SK-N-SH (cell line): ENCODE results near the gene NR2E3. TPM values are rescaled to one million over a fixed set of nuclear protein-coding genes. Genes with fewer than 3 reads are reported as not detected.
A peak's percentile ranks its signal among the peaks of the same experiment; 100 is the strongest.

Source experiments
- CTCF ChIA-PET: fragments of 300-600, 350-600 bp; formaldehyde crosslinking; extraction: SDS; loops from one replicate; lab custom pipeline; 2021; lab: Yijun Ruan, JAX
- POLR2A ChIA-PET: fragments of 350-600 bp; sonication (Branson Sonifier 250); formaldehyde crosslinking; extraction: SDS; loops from one replicate; lab custom pipeline; 2020; ENCODE audit warnings: antibody characterized with exemption, inconsistent platforms; lab: Yijun Ruan, JAX
- DNase-seq: peaks from one replicate; pipeline ENCODE4 v3.0.0; 2012
- H2AFZ ChIP-seq: fragments of 200-600 bp; sonication (generic); 2 replicates; pipeline ENCODE4 v1.8.1; 2016; ENCODE audit warnings: antibody characterized with exemption, mild to moderate bottlenecking, low read depth
- H3F3A ChIP-seq: fragments of 200-600 bp; sonication (generic); replicated peaks from 2 replicates; pipeline ENCODE3; 2016; ENCODE audit warnings: antibody characterized with exemption, mild to moderate bottlenecking; ENCODE audit not compliant: insufficient read depth
- H3K27ac ChIP-seq, 2 experiments: fragments of 200-500 bp in 1 of 2; fragments of 200-600 bp in 1 of 2; sonication (Bioruptor generic) in 1 of 2; sonication (generic), shearing (Covaris generic) in 1 of 2; 2 replicates each; pipeline versions ENCODE4 v1.5.1 to v1.6.1; 2014 to 2016; ENCODE audit warnings: low read depth in 2 of 2, inconsistent platforms in 1 of 2, low read length in 1 of 2, mild to moderate bottlenecking in 1 of 2, mixed read lengths in 1 of 2
- H3K27me3 ChIP-seq: fragments of 200-600 bp; sonication (generic), shearing (Covaris generic); 2 replicates; pipeline ENCODE4 v1.6.1; 2016; ENCODE audit warnings: mixed run types; ENCODE audit not compliant: insufficient read depth
- H3K36me3 ChIP-seq, 2 experiments: fragments of 200-500 bp in 1 of 2; fragments of 200-600 bp in 1 of 2; sonication (Bioruptor generic) in 1 of 2; sonication (generic) in 1 of 2; replicated peaks in 1 of 2; 2 replicates each; pipeline versions ENCODE3 to v1.5.1; 2014 to 2016; ENCODE audit warnings: low read length in 1 of 2, mild to moderate bottlenecking in 1 of 2; ENCODE audit not compliant: insufficient read depth in 2 of 2, control insufficient read depth in 1 of 2
- H3K4me1 ChIP-seq, 2 experiments: fragments of 200-500 bp in 1 of 2; fragments of 200-600 bp in 1 of 2; sonication (Bioruptor generic) in 1 of 2; sonication (generic), shearing (Covaris generic) in 1 of 2; 2 replicates each; pipeline versions ENCODE4 v1.5.1 to v1.6.1; 2014 to 2016; ENCODE audit warnings: low read depth in 1 of 2, low read length in 1 of 2, mixed run types in 1 of 2; ENCODE audit not compliant: insufficient read depth in 2 of 2, control insufficient read depth in 1 of 2
- H3K4me2 ChIP-seq: fragments of 200-600 bp; sonication (generic), shearing (Covaris generic); 2 replicates; pipeline ENCODE4 v1.6.1; 2017; ENCODE audit warnings: mixed run types
- H3K4me3 ChIP-seq, 2 experiments: fragments of 200-500 bp in 1 of 2; fragments of 200-600 bp in 1 of 2; sonication (Bioruptor generic) in 1 of 2; sonication (generic), shearing (Covaris generic) in 1 of 2; 2 replicates each; pipeline versions ENCODE4 v1.5.1 to v1.8.1; 2014 to 2016; ENCODE audit warnings: low read depth in 2 of 2, inconsistent platforms in 1 of 2, low read length in 1 of 2, mild to moderate bottlenecking in 1 of 2, mixed read lengths in 1 of 2, moderate library complexity in 1 of 2
- H3K79me2 ChIP-seq: fragments of 200-600 bp; sonication (generic); 2 replicates; pipeline ENCODE4 v1.8.1; 2017; ENCODE audit warnings: mild to moderate bottlenecking; ENCODE audit not compliant: insufficient read depth
- H3K9ac ChIP-seq: fragments of 200-600 bp; sonication (generic); 2 replicates; pipeline ENCODE4 v1.6.1; 2017; ENCODE audit warnings: mixed run types
- H3K9me2 ChIP-seq: fragments of 200-600 bp; sonication (generic); 2 replicates; pipeline ENCODE4 v1.6.1; 2017; ENCODE audit warnings: mixed run types
- H3K9me3 ChIP-seq: fragments of 200-600 bp; sonication (generic); 2 replicates; pipeline ENCODE4 v1.6.1; 2017; ENCODE audit warnings: mixed run types, mild to moderate bottlenecking, moderate library complexity
- H4K20me1 ChIP-seq: fragments of 200-600 bp; sonication (generic); 2 replicates; pipeline ENCODE4 v1.6.1; 2017; ENCODE audit warnings: mild to moderate bottlenecking, mixed run types; ENCODE audit not compliant: insufficient read depth
- CHD2 ChIP-seq: fragments of 150-350 bp; IDR thresholded peaks from 2 replicates; pipeline ENCODE4 v1.6.1; 2018; ENCODE audit warnings: low read length; ENCODE audit not compliant: partially characterized antibody
- ELF1 ChIP-seq: IDR thresholded peaks from 2 replicates; pipeline ENCODE4 v1.4.0; 2012
- EP300 ChIP-seq, 2 experiments: IDR thresholded peaks; 2 replicates each; pipeline versions ENCODE4 v1.4.0 to v1.6.1; 2012; ENCODE audit warnings: borderline replicate concordance in 1 of 2, low read depth in 1 of 2, low read length in 1 of 2
- EZH2phosphoT487 ChIP-seq: fragments of 200-600 bp; sonication (generic); IDR thresholded peaks from 2 replicates; pipeline ENCODE4 v1.6.1; 2017; ENCODE audit warnings: low read depth, mixed run types, mild to moderate bottlenecking, antibody characterized with exemption, moderate library complexity, borderline replicate concordance
- FOSL2 ChIP-seq: IDR thresholded peaks from 2 replicates; pipeline ENCODE4 v1.4.0; 2012; ENCODE audit warnings: low read depth, mild to moderate bottlenecking, moderate library complexity, borderline replicate concordance
- FOXJ3 ChIP-seq: sonication (generic); formaldehyde crosslinking; IDR thresholded peaks from 2 replicates; pipeline ENCODE4 v1.5.1; 2020; ENCODE audit warnings: mild to moderate bottlenecking, missing genetic modification reagents
- FOXM1 ChIP-seq: IDR thresholded peaks from 2 replicates; pipeline ENCODE4 v1.4.0; 2012; ENCODE audit warnings: low read depth, mild to moderate bottlenecking
- GABPA ChIP-seq: IDR thresholded peaks from 2 replicates; pipeline ENCODE4 v1.4.0; 2012; ENCODE audit warnings: low read depth, mild to moderate bottlenecking
- GATA2 ChIP-seq: sonication (generic); formaldehyde crosslinking; IDR thresholded peaks from 2 replicates; pipeline ENCODE4 v1.5.0; 2020; ENCODE audit warnings: mild to moderate bottlenecking, missing genetic modification reagents
- JUND ChIP-seq: IDR thresholded peaks from 2 replicates; pipeline ENCODE4 v1.4.0; 2012
- MAX ChIP-seq: IDR thresholded peaks from 2 replicates; pipeline ENCODE4 v1.4.0; 2012; ENCODE audit warnings: low read depth
- MEF2A ChIP-seq: IDR thresholded peaks from 2 replicates; pipeline ENCODE4 v1.4.0; 2012; ENCODE audit warnings: low read depth, borderline replicate concordance
- MXI1 ChIP-seq: IDR thresholded peaks from 2 replicates; pipeline ENCODE4 v1.6.1; 2012; ENCODE audit warnings: mild to moderate bottlenecking, low read depth, low read length, improper control_type of control experiment
- NFIC ChIP-seq: IDR thresholded peaks from 2 replicates; pipeline ENCODE4 v1.4.0; 2012; ENCODE audit warnings: borderline replicate concordance
- NRF1 ChIP-seq: IDR thresholded peaks from 2 replicates; pipeline ENCODE4 v1.6.1; 2012; ENCODE audit warnings: low read depth, mild to moderate bottlenecking, low read length
- PBX3 ChIP-seq: IDR thresholded peaks from 2 replicates; pipeline ENCODE4; 2012
- POLR2AphosphoS5 ChIP-seq: IDR thresholded peaks from 2 replicates; pipeline ENCODE4 v1.6.1; 2012; ENCODE audit warnings: low read depth, low read length
- RAD21 ChIP-seq: IDR thresholded peaks from 2 replicates; pipeline ENCODE4 v1.6.1; 2012; ENCODE audit warnings: mild to moderate bottlenecking, low read length
- REST ChIP-seq: IDR thresholded peaks from 2 replicates; pipeline ENCODE4 v1.6.1; 2012; ENCODE audit warnings: mild to moderate bottlenecking, low read depth, low read length, moderate library complexity
- RFX5 ChIP-seq: IDR thresholded peaks from 2 replicates; pipeline ENCODE4 v1.6.1; 2012; ENCODE audit warnings: mild to moderate bottlenecking, improper control_type of control experiment, low read length
- RXRA ChIP-seq: IDR thresholded peaks from 2 replicates; pipeline ENCODE4 v1.4.0; 2012; ENCODE audit warnings: low read depth, mild to moderate bottlenecking, borderline replicate concordance
- SIN3A ChIP-seq: IDR thresholded peaks from 2 replicates; pipeline ENCODE4 v1.6.1; 2012; ENCODE audit warnings: low read depth, mild to moderate bottlenecking, low read length, moderate library complexity, borderline replicate concordance
- SMC3 ChIP-seq: IDR thresholded peaks from 2 replicates; pipeline ENCODE4 v1.6.1; 2012; ENCODE audit warnings: low read depth, low read length, improper control_type of control experiment
- TCF12 ChIP-seq: IDR thresholded peaks from 2 replicates; pipeline ENCODE4 v1.4.0; 2012
- TEAD4 ChIP-seq: IDR thresholded peaks from 2 replicates; pipeline ENCODE4 v1.4.0; 2012; ENCODE audit warnings: mild to moderate bottlenecking, borderline replicate concordance; ENCODE audit not compliant: insufficient read depth
- USF1 ChIP-seq: IDR thresholded peaks from 2 replicates; pipeline ENCODE4 v1.4.0; 2012; ENCODE audit warnings: low read depth, borderline replicate concordance
- YY1 ChIP-seq: IDR thresholded peaks from 2 replicates; pipeline ENCODE4 v1.4.0; 2012; ENCODE audit warnings: low read depth, mild to moderate bottlenecking
- ZBTB33 ChIP-seq: IDR thresholded peaks from 2 replicates; pipeline ENCODE4 v1.4.0; 2012; ENCODE audit warnings: low read depth, borderline replicate concordance
- WGBS: methylation state at CpG from one replicate; pipeline ENCODE4 v1.1.6; 2017; ENCODE audit warnings: low lambda C conversion rate; 5-methylcytosine and 5-hydroxymethylcytosine counted together
- polyA plus RNA-seq, 3 experiments: library from polyadenylated mRNA; depleted of rRNA; stranded (reverse); fragments of >200 nt; gene quantifications; 2 replicates each; pipeline ENCODE4 v1.2.3, GENCODE V29; 2012

The NR2E3 gene
- polyA plus RNA-seq, 1 of the 3 experiments (the other 2 are of a cell fraction) = 0.18 TPM

GRCh38 chr15:71761649-71762048 is 48.7 kb upstream of the NR2E3 start:
- Histone ChIP-seq H3K4me1 (no peaks in the 10 kb centered on the region; a peak in 2 of 4 replicates), H3K9me2 (no peaks in the 10 kb centered on the region), H3F3A (peaks cover 17% of the 10 kb centered on the region), H4K20me1 (no peaks in the 10 kb centered on the region), H3K9me3 (peaks cover 17% of the 10 kb centered on the region), H3K79me2 (no peaks in the 10 kb centered on the region), H2AFZ (no peak overlapping the region), H3K36me3 (peaks cover 9 to 30% of the 10 kb centered on the region in 2 experiments), H3K9ac (no peak overlapping the region), H3K4me2 (no peak overlapping the region), H3K27ac (peak overlapping the region; percentile 26 to 59; a peak in 3 of 4 replicates), H3K27me3 (no peaks in the 10 kb centered on the region), H3K4me3 (no peak overlapping the region)
- 11% methylated on average over 3 of the region's 3 CpGs for WGBS
- POLR2A ChIA-PET = no interaction called here
- CTCF ChIA-PET = interaction anchor here (0.5 to 1.8 kb wide), 3 partner anchors 19 to 424 kb away, joined by 3 to 6 read pairs (median 3); no protein-coding TSS in a partner anchor
- no peak for TF ChIP-seq ZBTB33
- TF ChIP-seq USF1 = no peak
- TF ChIP-seq EP300 (IDR thresholded peaks at IDR 0.05; ENCODE audit: borderline replicate concordance in 1 of 2, low read depth in 1 of 2, low read length in 1 of 2) = peak in 1 of 2 experiments; percentile 60; a peak in 1 of 4 replicates
- TF ChIP-seq JUND = peak; percentile 84
- no peak for TF ChIP-seq MEF2A
- TF ChIP-seq TEAD4 = no peak
- peak; percentile 72 for TF ChIP-seq RXRA
- TF ChIP-seq FOXJ3 (CRISPR knock-in tag) = no peak
- TF ChIP-seq SMC3 = no peak
- TF ChIP-seq POLR2AphosphoS5 = no peak
- peak; percentile 68 for TF ChIP-seq TCF12
- no peak for TF ChIP-seq RAD21
- peak; percentile 84 for TF ChIP-seq PBX3
- no peak for TF ChIP-seq MXI1
- no peak for TF ChIP-seq YY1
- TF ChIP-seq FOSL2 = peak; percentile 94
- no peak for TF ChIP-seq REST
- peak; percentile 78 for TF ChIP-seq MAX
- peak; percentile 81 for TF ChIP-seq NFIC
- TF ChIP-seq NRF1 = no peak
- no peak for TF ChIP-seq CHD2
- TF ChIP-seq ELF1 = peak; percentile 53; the same call in 1 of the 2 replicates
- TF ChIP-seq GATA2 (CRISPR knock-in tag) = no peak
- TF ChIP-seq SIN3A = no peak
- no peak for TF ChIP-seq GABPA
- no peak for TF ChIP-seq EZH2phosphoT487
- no peak for TF ChIP-seq RFX5
- TF ChIP-seq FOXM1 = no peak
- DNase-seq = no peak
